Liver (tissue), 9 donors: ENCODE data around the gene UNKL. TPM values are rescaled to one million over a fixed set of nuclear protein-coding genes. Genes with fewer than 3 reads are reported as not detected.

Experiments used
- DNase-seq: peaks from one replicate; pipeline ENCODE4 v3.0.0-alpha.2; 2017; ENCODE audit warnings: low spot score
- H3K27ac ChIP-seq, 2 donors: one replicate each; pipeline ENCODE4 v1.7.0; 2013; ENCODE audit warnings: inconsistent platforms in 2 of 2, low read length in 2 of 2, control low read depth in 1 of 2, low read depth in 1 of 2, mild to moderate bottlenecking in 1 of 2
- H3K27me3 ChIP-seq, 4 donors: one replicate each; pipeline versions ENCODE4 v1.6.1 to v1.7.0; 2013; ENCODE audit warnings: low read length in 3 of 4, inconsistent platforms in 1 of 4, mild to moderate bottlenecking in 1 of 4, moderate library complexity in 1 of 4; ENCODE audit not compliant: control insufficient read depth in 4 of 4, insufficient read depth in 4 of 4
- H3K36me3 ChIP-seq, 4 donors: one replicate each; pipeline versions ENCODE4 v1.6.1 to v1.7.0; 2013; ENCODE audit warnings: low read length in 3 of 4, mild to moderate bottlenecking in 3 of 4, low read depth in 1 of 4, moderate library complexity in 1 of 4; ENCODE audit not compliant: control insufficient read depth in 4 of 4, insufficient read depth in 3 of 4
- H3K4me1 ChIP-seq, 4 donors: one replicate each; pipeline versions ENCODE4 v1.6.1 to v1.7.0; 2013; ENCODE audit warnings: low read length in 3 of 4, mild to moderate bottlenecking in 3 of 4, moderate library complexity in 1 of 4; ENCODE audit not compliant: control insufficient read depth in 4 of 4, insufficient read depth in 4 of 4
- H3K4me3 ChIP-seq, 3 donors: one replicate each; pipeline versions ENCODE4 v1.6.1 to v1.7.0; 2013; ENCODE audit warnings: low read length in 3 of 3, control low read depth in 1 of 3, low read depth in 1 of 3, mild to moderate bottlenecking in 1 of 3
- H3K9ac ChIP-seq, 2 donors: one replicate each; pipeline ENCODE4 v1.7.0; 2013; ENCODE audit warnings: low read length in 2 of 2, mild to moderate bottlenecking in 2 of 2, moderate library complexity in 2 of 2, control low read depth in 1 of 2, low read depth in 1 of 2
- H3K9me3 ChIP-seq, 4 donors: one replicate each; pipeline versions ENCODE4 v1.6.1 to v1.7.0; 2013; ENCODE audit warnings: low read length in 3 of 4; ENCODE audit not compliant: control insufficient read depth in 4 of 4
- CTCF ChIP-seq: fragments of 150-350 bp; IDR thresholded peaks from 2 replicates; pipeline ENCODE4 v1.5.1; 2017; ENCODE audit warnings: improper control_type of control experiment, low read depth, low read length; ENCODE audit not compliant: missing input control
- EGR1 ChIP-seq, 2 donors: IDR thresholded peaks; 2 replicates each; pipeline ENCODE4 v1.6.1; 2016 to 2018; ENCODE audit warnings: antibody characterized with exemption in 2 of 2, low read depth in 2 of 2
- FOXA1 ChIP-seq: IDR thresholded peaks from 2 replicates; pipeline ENCODE4 v1.6.1; 2016; ENCODE audit warnings: antibody characterized with exemption
- FOXA2 ChIP-seq: IDR thresholded peaks from 2 replicates; pipeline ENCODE4 v1.6.1; 2016; ENCODE audit warnings: antibody characterized with exemption
- GABPA ChIP-seq, 2 donors: IDR thresholded peaks in 1 of 2; conservative IDR thresholded peaks in 1 of 2; 2 replicates each; pipeline ENCODE4 v1.6.1; 2016; ENCODE audit warnings: antibody characterized with exemption in 2 of 2, mild to moderate bottlenecking in 1 of 2, moderate library complexity in 1 of 2
- HNF4A ChIP-seq, 2 donors: conservative IDR thresholded peaks; 2 replicates each; pipeline ENCODE4 v1.6.1; 2016; ENCODE audit warnings: antibody characterized with exemption in 2 of 2, mild to moderate bottlenecking in 2 of 2
- HNF4G ChIP-seq: IDR thresholded peaks from 2 replicates; pipeline ENCODE4 v1.6.1; 2016; ENCODE audit warnings: antibody characterized with exemption
- JUND ChIP-seq, 2 donors: IDR thresholded peaks; 2 replicates each; pipeline ENCODE4 v1.6.1; 2016; ENCODE audit warnings: antibody characterized with exemption in 2 of 2
- NR2F2 ChIP-seq: IDR thresholded peaks from 2 replicates; pipeline ENCODE4 v1.6.1; 2016; ENCODE audit warnings: antibody characterized with exemption
- RAD21 ChIP-seq, 2 donors: IDR thresholded peaks; 2 replicates each; pipeline ENCODE4 v1.6.1; 2016; ENCODE audit warnings: antibody characterized with exemption in 2 of 2, mild to moderate bottlenecking in 2 of 2
- RXRA ChIP-seq, 2 donors: IDR thresholded peaks; 2 replicates each; pipeline ENCODE4 v1.6.1; 2017 to 2018; ENCODE audit warnings: antibody characterized with exemption in 2 of 2, mild to moderate bottlenecking in 1 of 2
- SP1 ChIP-seq: IDR thresholded peaks from 2 replicates; pipeline ENCODE4 v1.6.1; 2018; ENCODE audit warnings: antibody characterized with exemption, mild to moderate bottlenecking
- TAF1 ChIP-seq: conservative IDR thresholded peaks from 2 replicates; pipeline ENCODE4 v1.6.1; 2016; ENCODE audit warnings: antibody characterized with exemption, mild to moderate bottlenecking
- YY1 ChIP-seq: IDR thresholded peaks from 2 replicates; pipeline ENCODE4 v1.6.1; 2016; ENCODE audit warnings: antibody characterized with exemption, mild to moderate bottlenecking
- WGBS: extraction: QIAGEN DNeasy Blood & Tissue Kit; methylation state at CpG from one replicate; pipeline ENCODE4 v1.1.7; 2013; 5-methylcytosine and 5-hydroxymethylcytosine counted together
- polyA plus RNA-seq, 2 donors: library from polyadenylated mRNA; stranded (reverse) in 1 of 2; unstranded in 1 of 2; fragments of 200-250 nt in 1 of 2; fragments of >200 nt in 1 of 2; fragmentation: Nextera tagmentation in 1 of 2; extraction: Ambion mirVana in 1 of 2; gene quantifications; one replicate each; pipeline versions ENCODE4 v1.2.1 to v1.2.3, GENCODE V29; 2013 to 2015
- total RNA-seq, 2 donors: library from RNA; depleted of rRNA; stranded (reverse); fragments of >200 nt; gene quantifications; one replicate each; pipeline ENCODE4 v1.2.3, GENCODE V29; 2014
- TF ChIP-seq, protein P1 (sequence below): IDR thresholded peaks from 2 replicates; pipeline ENCODE4 v1.6.1; 2016; ENCODE audit warnings: antibody characterized with exemption
- TF ChIP-seq, protein P2 (sequence below): IDR thresholded peaks from 2 replicates; pipeline ENCODE4 v1.6.1; 2016; ENCODE audit warnings: antibody characterized with exemption, mild to moderate bottlenecking
- TF ChIP-seq, protein P3 (sequence below): IDR thresholded peaks from 2 replicates; pipeline ENCODE4 v1.6.1; 2016; ENCODE audit warnings: antibody characterized with exemption
- TF ChIP-seq, protein P4 (sequence below): IDR thresholded peaks from 2 replicates; pipeline ENCODE4 v1.6.1; 2016; ENCODE audit warnings: antibody characterized with exemption
- donor health status: healthy.
- donor health status: healthy.
- donor health status: healthy.
- donor health status: healthy.
- donor health status: healthy.

The UNKL gene
- total and polyA plus RNA-seq, 4 donors: 3.5 to 14.7 (median 6.6) TPM

DNA sequence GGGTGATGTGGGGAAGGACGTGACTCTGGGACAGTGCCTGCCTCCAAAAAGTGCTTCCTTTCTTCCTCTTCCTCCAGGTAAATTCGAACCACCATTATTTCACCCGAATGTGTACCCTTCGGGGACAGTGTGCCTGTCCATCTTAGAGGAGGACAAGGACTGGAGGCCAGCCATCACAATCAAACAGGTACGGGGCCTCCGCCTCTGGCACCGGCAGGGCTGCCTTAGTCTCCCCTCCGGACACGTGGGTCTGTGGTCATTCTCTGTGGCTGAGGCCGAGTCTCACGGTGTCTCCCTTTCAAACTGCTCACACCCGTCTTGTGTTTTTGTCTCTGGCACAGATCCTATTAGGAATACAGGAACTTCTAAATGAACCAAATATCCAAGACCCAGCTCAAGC lies 94.4 kb downstream of the UNKL start:
- Histone ChIP-seq H3K9me3 (no peaks in the 10 kb centered on the region), H3K27me3 (no peaks in the 10 kb centered on the region), H3K4me1 (no peaks in the 10 kb centered on the region), H3K36me3 (peaks cover 34 to 86% (median 48%) of the 10 kb centered on the region in 4 donors), H3K27ac (no peak overlapping the region), H3K4me3 (no peak overlapping the region), H3K9ac (no peak overlapping the region)
- no peak for DNase-seq
- TF ChIP-seq CTCF (no peak), HNF4G (no peak), EGR1 (IDR thresholded peaks at IDR 0.05; ENCODE audit: low read depth in 2 of 2) (no peak), TAF1 (no peak), YY1 (no peak), FOXA1 (no peak), HNF4A (conservative IDR thresholded peaks at IDR 0.05) (no peak), RXRA (IDR thresholded peaks at IDR 0.05) (no peak), NR2F2 (no peak), JUND (IDR thresholded peaks at IDR 0.05) (no peak), GABPA (IDR thresholded peaks at IDR 0.05 in 1 of 2, conservative IDR thresholded peaks at IDR 0.05 in 1 of 2) (no peak), SP1 (no peak), RAD21 (IDR thresholded peaks at IDR 0.05) (no peak), FOXA2 (no peak)
- TF ChIP-seq, protein P1, sequence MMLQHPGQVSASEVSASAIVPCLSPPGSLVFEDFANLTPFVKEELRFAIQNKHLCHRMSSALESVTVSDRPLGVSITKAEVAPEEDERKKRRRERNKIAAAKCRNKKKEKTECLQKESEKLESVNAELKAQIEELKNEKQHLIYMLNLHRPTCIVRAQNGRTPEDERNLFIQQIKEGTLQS: no peak
- TF ChIP-seq, protein P2, sequence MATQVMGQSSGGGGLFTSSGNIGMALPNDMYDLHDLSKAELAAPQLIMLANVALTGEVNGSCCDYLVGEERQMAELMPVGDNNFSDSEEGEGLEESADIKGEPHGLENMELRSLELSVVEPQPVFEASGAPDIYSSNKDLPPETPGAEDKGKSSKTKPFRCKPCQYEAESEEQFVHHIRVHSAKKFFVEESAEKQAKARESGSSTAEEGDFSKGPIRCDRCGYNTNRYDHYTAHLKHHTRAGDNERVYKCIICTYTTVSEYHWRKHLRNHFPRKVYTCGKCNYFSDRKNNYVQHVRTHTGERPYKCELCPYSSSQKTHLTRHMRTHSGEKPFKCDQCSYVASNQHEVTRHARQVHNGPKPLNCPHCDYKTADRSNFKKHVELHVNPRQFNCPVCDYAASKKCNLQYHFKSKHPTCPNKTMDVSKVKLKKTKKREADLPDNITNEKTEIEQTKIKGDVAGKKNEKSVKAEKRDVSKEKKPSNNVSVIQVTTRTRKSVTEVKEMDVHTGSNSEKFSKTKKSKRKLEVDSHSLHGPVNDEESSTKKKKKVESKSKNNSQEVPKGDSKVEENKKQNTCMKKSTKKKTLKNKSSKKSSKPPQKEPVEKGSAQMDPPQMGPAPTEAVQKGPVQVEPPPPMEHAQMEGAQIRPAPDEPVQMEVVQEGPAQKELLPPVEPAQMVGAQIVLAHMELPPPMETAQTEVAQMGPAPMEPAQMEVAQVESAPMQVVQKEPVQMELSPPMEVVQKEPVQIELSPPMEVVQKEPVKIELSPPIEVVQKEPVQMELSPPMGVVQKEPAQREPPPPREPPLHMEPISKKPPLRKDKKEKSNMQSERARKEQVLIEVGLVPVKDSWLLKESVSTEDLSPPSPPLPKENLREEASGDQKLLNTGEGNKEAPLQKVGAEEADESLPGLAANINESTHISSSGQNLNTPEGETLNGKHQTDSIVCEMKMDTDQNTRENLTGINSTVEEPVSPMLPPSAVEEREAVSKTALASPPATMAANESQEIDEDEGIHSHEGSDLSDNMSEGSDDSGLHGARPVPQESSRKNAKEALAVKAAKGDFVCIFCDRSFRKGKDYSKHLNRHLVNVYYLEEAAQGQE: no peak
- TF ChIP-seq, protein P3, sequence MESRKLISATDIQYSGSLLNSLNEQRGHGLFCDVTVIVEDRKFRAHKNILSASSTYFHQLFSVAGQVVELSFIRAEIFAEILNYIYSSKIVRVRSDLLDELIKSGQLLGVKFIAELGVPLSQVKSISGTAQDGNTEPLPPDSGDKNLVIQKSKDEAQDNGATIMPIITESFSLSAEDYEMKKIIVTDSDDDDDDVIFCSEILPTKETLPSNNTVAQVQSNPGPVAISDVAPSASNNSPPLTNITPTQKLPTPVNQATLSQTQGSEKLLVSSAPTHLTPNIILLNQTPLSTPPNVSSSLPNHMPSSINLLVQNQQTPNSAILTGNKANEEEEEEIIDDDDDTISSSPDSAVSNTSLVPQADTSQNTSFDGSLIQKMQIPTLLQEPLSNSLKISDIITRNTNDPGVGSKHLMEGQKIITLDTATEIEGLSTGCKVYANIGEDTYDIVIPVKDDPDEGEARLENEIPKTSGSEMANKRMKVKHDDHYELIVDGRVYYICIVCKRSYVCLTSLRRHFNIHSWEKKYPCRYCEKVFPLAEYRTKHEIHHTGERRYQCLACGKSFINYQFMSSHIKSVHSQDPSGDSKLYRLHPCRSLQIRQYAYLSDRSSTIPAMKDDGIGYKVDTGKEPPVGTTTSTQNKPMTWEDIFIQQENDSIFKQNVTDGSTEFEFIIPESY: no peak
- TF ChIP-seq, protein P4, sequence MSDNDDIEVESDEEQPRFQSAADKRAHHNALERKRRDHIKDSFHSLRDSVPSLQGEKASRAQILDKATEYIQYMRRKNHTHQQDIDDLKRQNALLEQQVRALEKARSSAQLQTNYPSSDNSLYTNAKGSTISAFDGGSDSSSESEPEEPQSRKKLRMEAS: no peak
- WGBS: 88% methylated on average over 12 of the region's 12 CpGs
